ENCODE results near the gene TET1.
"Not testable (repeated sequence)": the region's sequence is repeated elsewhere in the genome, so short reads cannot be mapped to it uniquely, and the experiment has no call there.

The TET1 gene

DNA sequence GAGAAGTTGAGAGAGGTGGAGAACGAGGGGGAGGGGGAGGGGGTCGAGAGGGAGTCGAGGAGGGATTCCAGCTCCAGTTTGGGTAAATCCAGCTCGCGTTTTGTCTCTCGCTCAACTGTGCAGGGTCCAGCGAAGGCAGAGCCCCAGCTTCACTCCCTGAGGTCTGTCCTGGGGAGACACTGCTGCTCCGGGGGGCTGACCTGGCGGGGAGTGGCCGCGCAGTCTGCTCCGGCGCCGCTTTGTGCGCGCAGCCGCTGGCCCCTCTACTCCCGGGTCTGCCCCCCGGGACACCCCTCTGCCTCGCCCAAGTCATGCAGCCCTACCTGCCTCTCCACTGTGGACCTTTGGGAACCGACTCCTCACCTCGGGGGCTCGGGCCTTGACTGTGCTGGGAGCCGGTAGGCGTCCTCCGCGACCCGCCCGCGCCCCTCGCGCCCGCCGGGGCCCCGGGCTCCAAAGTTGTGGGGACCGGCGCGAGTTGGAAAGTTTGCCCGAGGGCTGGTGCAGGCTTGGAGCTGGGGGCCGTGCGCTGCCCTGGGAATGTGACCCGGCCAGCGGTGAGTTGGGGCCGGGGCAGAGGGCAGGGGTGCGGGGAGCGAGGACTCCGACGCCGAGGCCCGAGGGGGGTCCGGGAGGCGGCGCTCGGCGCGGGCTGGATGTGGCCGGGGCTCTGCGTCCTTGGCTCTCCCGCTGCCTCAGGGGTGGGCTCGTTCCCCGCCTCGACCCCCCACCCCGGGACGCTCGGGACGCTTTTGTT, at the start of gene TET1:
Gene TET1, plus strand, starts transcription at position 152 of the 757 bp plus-strand sequence. CDS start 12,002 bp downstream, outside the sequence.
- no peak for FAIRE-seq
- DNase-seq (ENCODE audit: low spot score) = no peak

DNA sequence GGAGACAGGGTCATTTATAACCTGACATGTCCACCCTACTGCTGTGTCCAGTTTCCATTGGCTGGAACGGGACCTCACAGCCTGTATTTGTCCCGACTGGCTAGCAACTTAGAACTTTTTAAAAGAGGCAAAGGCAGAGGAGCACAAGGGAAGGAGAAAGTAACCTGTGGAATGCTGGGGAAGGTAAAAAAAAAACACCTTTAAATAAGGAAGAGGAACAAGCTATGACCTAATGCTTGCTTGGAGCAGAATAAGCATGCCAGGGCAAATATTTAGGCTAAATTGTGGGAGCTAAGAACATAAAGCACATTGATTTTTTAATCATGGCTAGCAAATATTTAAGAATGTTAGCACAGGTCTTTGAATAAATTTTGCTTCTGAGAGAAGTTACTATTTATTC, 43.9 kb upstream of the TET1 start:
- not testable (repeated sequence) for FAIRE-seq; DNase-seq (ENCODE audit: low spot score)

- no peak for FAIRE-seq
- no peak for DNase-seq (ENCODE audit: low spot score)
These were observed 43.4 kb upstream of the TET1 start for GRCh38 chr10:68516766-68517165.

DNA sequence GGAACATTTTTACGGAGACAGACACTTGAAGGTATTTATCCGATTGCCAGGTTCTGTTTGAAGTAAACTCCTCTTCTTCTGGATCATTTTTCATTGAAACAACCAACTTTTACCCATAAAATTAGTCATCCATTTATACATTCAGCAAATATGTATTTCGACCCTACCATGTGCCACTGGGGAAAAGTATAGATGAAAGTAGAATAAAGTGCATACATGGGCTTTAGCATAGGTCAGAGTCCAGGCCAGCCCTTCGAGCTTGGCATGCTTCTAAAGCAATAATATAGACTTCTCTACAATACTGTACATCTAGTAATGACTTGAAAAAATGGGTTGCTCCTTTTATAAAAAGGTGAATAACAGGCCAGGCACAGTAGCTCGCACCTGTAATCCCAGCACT, 42.9 kb upstream of the TET1 start:
- FAIRE-seq (no peak), DNase-seq (ENCODE audit: low spot score) (no peak)

DNA sequence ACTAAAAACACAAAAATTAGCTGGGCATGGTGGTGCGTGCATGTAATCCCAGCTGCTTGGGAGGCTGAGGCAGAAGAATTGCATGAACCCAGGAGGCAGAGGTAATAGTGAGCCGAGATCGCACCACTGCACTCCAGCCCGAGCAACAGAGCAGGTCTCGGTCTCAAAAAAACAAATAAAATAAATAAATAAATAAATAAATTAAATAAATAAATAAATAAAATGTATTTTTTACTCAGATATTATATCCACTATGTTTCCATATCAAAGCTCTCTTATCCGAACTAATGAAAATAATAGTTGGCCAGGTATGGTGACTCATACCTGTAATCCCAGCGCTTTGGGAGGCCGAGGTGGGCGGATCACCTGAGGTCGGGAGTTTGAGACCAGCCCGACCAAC, 41.5 kb upstream of the TET1 start:
- not testable (repeated sequence) for FAIRE-seq; DNase-seq (ENCODE audit: low spot score)

GRCh38 chr10:68525490-68526038, 34.6 kb upstream of the TET1 start:
- FAIRE-seq; DNase-seq (ENCODE audit: low spot score): not testable (repeated sequence)

DNA sequence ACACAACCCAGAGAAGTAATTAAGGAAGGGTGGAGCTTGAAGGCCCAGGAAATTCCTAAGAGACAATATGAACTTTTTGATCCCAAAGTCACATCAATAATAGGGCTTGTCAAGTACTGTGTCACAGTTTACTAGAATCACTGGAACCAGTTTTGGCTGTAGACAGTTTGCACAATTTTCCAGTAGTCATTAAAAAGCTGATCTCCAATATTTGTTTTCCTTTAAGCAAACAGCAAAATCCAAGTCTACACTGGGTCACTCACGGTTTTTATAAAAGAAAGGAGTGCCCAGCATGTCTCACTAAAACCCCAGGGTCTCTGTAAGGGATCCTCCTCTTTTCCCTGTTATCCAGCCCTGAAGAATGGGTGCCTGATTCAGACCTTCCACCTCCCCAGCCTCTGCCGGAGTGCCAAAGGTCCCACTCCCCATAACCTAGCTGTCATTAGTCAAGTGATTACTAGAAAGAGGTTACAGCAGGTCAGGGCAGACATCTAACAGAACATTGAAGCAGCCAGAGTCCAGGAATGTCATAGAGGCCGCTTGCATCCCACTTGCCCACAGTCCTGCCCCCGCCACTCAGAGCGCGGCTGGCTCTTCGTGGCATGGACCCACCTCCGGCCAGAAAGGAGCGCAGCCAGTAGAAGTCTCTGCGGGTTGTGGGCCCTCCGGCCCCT, 33.4 kb upstream of the TET1 start:
- DNase-seq (ENCODE audit: low spot score) (no peak), FAIRE-seq (no peak)

- DNase-seq (ENCODE audit: low spot score) (no peak), FAIRE-seq (no peak)
These were observed 23.2 kb upstream of the TET1 start for GRCh38 chr10:68536973-68537372.

GRCh38 chr10:68537796-68538195, 22.3 kb upstream of the TET1 start:
- DNase-seq (ENCODE audit: low spot score) (no peak), FAIRE-seq (no peak)

- peak; percentile 60 for DNase-seq (ENCODE audit: low spot score)
- FAIRE-seq = peak; percentile 85
These were observed 16.9 kb upstream of the TET1 start for GRCh38 chr10:68543004-68543918.

GRCh38 chr10:68550747-68551411, 9.3 kb upstream of the TET1 start:
- FAIRE-seq (peak; percentile 51), DNase-seq (ENCODE audit: low spot score) (peak; percentile 45)

DNA sequence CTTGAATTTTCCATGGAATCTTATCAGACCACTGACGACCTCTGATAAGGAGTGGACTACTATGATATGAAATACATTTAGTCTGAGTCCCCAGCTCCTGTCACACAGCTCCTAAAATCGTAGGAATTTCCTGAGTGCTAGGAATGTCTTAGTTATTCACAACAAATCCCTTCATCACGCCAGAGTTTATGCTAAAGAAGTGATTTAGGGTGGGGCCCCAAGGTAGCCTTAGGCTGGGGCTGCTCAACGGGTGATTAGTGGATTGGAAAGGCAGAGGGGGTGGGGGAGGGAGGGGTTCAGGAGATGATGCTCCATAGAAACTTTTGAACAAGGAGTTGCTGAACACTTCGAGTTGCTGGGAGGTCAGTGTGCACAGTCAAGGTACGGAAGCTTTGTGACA, 7.0 kb upstream of the TET1 start:
- FAIRE-seq = no peak
- no peak for DNase-seq (ENCODE audit: low spot score)

DNA sequence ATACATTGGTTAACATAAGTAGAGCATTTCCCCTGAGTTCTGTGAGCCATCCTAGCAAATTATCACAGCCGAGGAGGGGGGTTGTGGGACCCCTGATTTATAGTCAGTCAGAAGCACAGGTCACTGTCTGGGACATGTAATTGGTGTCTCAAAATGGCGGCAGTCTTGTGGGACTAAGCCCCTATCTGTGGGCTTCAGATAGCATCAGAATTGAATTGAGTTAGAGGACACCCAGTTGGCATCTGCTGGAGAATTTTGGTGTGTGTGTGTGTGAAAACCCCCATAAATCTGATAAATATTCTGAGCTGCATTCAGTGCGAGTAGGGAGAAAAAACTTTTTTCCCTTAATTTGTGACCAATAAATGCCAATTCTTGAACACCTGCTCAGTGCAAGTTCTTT, 6.5 kb upstream of the TET1 start:
- DNase-seq (ENCODE audit: low spot score) (no peak), FAIRE-seq (no peak)

DNA sequence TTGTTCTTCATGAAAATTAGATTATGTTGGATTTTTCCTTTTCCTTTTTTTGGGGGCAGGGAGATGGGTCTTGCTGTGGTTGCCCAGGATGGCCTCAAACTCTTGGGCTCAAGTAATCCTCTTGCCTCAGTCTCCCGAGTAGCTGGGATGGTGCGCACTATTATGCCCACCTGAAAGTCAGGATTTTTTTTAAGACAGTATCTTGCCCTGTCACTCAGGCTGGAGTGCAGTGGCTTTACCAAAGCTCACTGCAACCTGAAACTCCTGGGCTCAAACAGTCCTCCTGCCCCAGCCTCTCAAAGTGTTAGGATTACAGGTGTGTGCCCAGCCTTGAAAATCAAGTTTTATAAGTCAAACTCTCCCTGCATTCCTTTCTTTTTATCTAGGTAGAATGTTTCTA, 1.7 kb upstream of the TET1 start:
- DNase-seq (ENCODE audit: low spot score) (no peak), FAIRE-seq (no peak)

DNA sequence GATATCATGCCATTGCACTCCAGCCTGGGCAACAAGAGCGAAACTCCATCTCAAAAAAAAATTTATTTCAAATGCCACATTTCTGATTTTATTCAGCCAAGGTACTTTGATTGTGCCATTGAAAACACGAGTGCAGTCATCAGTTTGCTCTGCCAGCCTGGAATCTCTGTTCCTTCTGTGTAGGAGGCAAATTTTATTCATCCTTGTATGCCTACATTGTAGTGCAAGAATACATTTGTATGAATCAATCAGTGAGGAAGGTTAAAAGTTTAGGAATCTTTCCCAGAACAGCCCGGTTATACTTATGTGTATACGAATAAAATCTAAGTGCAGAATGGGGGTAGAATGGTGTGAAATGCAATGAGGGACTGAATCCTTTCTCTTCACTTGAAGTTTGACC, 886 bp upstream of the TET1 start:
- FAIRE-seq = no peak
- no peak for DNase-seq (ENCODE audit: low spot score)

GRCh38 chr10:68559841-68560185, 324 bp upstream of the TET1 start:
- FAIRE-seq (no peak), DNase-seq (ENCODE audit: low spot score) (no peak)

DNA sequence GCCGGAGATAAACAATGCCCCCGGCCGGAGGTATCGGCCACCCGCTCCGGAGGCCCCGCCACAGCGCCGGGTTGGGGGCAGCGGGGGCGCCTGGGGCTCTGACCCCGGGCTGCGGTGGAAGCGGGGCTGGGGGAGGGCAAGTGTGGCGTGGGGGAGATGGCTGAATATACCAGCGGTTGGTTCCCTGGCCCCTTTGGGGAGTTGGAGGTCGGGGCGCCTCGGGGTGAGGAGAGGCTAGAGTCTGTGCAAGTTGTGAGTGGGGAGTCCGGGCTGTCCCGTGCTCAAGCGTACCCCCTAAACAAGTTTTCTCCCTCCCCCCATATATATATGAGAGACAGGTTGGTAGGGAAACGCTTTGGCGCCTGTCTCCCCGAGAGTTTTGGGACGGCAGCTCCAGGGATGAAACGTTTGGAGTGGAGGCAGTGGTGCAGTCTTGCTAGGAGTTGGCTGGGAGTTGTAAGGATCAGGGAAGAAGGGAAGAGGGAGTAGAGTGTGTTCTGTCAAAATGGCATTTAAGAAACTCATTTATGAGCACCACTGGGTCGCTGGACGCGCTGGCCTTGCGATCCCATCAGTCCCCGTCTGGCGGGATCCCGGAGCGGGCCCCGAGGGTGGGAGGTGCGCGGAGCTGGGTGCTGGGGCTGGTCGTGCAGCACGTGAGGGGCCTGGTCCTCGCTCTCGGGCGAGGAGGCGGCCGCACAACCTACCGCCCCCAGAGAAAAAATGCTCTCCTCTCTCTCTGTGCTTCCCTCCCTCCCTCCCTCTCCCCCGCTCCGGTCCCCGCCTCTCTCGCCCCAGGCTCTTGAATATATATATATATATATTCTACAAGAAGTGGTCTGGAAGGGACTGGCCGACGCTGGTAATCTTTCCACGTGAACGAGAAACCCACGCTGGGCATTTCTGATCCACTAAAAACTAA, 1.1 kb downstream of the TET1 start:
- DNase-seq (ENCODE audit: low spot score) (no peak), FAIRE-seq (no peak)

DNA sequence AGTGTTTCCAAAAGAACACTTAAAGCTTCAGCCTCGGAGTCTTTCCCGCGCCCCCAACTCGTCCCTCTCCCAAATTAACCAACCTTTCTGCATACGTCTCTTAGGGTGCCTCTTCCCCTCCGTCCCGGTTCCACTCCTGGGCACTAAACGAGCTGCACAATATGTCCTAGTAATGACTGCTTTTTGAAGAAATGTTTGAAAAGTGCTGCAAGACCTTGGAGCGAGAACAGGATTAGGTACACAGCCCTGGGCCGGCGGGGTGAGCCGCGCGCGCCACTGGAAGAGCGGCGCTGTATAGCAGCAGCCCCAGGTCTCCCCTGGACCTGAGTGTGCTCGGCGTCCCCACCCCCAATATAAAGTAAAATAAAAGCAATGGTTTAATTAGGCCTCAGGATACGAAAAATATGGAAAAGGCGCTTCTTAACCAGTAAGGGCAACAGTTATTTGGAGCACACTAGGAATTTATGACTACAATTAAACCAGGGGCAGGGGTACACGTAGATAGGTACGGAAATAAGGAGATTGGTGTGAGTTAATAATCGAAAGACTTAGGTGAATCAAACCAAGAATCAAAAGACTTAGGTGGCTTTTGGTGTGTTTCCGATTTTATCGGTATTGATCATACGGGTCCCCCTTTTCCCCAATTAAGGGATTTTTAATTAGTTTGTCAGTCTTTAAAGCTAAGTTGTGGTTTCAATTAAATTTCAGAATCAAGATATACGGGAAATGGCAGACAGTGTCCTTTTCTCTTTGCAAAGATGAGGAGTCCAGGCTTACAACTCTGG, 1.9 kb downstream of the TET1 start:
- DNase-seq (ENCODE audit: low spot score) = no peak
- no peak for FAIRE-seq
